ENCODE measurements around the gene PDE6A. TPM values are rescaled to one million over a fixed set of nuclear protein-coding genes. Genes with fewer than 3 reads are reported as not detected.

PDE6A gene
- total RNA-seq, 4 donors from 2014 or later: not detected

- TF ChIP-seq POLR2A (IDR thresholded peaks at IDR 0.05; ENCODE audit: low read depth) (no peak), POLR2AphosphoS5 (IDR thresholded peaks at IDR 0.05) (peak; percentile 82 to 88), EP300 (IDR thresholded peaks at IDR 0.05) (peak; percentile 96)
- TF ChIP-seq, protein P1, sequence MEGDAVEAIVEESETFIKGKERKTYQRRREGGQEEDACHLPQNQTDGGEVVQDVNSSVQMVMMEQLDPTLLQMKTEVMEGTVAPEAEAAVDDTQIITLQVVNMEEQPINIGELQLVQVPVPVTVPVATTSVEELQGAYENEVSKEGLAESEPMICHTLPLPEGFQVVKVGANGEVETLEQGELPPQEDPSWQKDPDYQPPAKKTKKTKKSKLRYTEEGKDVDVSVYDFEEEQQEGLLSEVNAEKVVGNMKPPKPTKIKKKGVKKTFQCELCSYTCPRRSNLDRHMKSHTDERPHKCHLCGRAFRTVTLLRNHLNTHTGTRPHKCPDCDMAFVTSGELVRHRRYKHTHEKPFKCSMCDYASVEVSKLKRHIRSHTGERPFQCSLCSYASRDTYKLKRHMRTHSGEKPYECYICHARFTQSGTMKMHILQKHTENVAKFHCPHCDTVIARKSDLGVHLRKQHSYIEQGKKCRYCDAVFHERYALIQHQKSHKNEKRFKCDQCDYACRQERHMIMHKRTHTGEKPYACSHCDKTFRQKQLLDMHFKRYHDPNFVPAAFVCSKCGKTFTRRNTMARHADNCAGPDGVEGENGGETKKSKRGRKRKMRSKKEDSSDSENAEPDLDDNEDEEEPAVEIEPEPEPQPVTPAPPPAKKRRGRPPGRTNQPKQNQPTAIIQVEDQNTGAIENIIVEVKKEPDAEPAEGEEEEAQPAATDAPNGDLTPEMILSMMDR (IDR thresholded peaks at IDR 0.05): peak in 1 of 3 experiments; percentile 4
- intact Hi-C loops (cut with DNase I): no loop called here
- H3K27ac ChIP-seq (replicated peaks in 1 of 4): peak overlapping the region; percentile 69 to 76 (median 74)
Measured at GRCh38 chr5:149857499-149857898, 87.1 kb downstream of the PDE6A start.

DNA sequence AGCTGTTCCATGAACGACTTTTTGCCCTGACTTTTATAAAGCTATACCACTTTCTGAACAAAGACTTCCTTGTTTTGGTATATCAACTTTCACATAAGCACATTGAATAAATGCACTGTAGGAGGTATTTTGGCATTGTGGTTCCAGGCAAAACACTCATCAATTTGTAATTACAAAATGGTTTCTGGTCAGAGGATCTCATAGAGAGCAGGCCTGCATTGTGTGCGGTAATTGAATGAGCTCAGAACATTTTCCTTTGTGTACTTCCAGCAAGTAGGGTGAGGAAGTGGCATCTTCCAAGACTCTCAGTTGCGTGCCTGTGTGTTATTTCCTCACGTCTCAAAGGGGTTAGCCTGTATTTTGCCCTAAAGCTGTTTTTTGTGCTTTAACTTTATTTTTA lies 89.2 kb downstream of the PDE6A start:
- intact Hi-C loops (cut with DNase I): no loop called here
- Histone ChIP-seq H3K27ac (replicated peaks in 1 of 4) (peak overlapping the region; percentile 4 to 47 (median 34)), H3K4me1 (peaks cover 25 to 30% (median 27%) of the 10 kb centered on the region in 4 donors), H3K9me3 (no peaks in the 10 kb centered on the region), H3K36me3 (peaks cover 0 to 12% (median 11%) of the 10 kb centered on the region in 4 donors), H3K4me3 (no peak overlapping the region), H3K27me3 (no peaks in the 10 kb centered on the region)
- DNase-seq (ENCODE audit: extremely low spot score): no peak
- WGBS: 68% methylated on average over 4 of the region's 4 CpGs
- TF ChIP-seq, protein P1 (IDR thresholded peaks at IDR 0.05): no peak
- TF ChIP-seq POLR2AphosphoS5 (IDR thresholded peaks at IDR 0.05) (no peak), EP300 (IDR thresholded peaks at IDR 0.05) (no peak), POLR2A (IDR thresholded peaks at IDR 0.05; ENCODE audit: low read depth) (no peak)

More at GRCh38 chr5:149857499-149857898, 87.1 kb downstream of the PDE6A start:
- peak; percentile 97 for DNase-seq (ENCODE audit: extremely low spot score)
- Histone ChIP-seq H3K27me3 (no peaks in the 10 kb centered on the region), H3K4me3 (no peak overlapping the region), H3K9me3 (no peaks in the 10 kb centered on the region), H3K4me1 (peaks cover 25 to 30% (median 27%) of the 10 kb centered on the region in 4 donors), H3K36me3 (no peaks in the 10 kb centered on the region)
- WGBS: 19% methylated on average over 3 of the region's 4 CpGs

DNA sequence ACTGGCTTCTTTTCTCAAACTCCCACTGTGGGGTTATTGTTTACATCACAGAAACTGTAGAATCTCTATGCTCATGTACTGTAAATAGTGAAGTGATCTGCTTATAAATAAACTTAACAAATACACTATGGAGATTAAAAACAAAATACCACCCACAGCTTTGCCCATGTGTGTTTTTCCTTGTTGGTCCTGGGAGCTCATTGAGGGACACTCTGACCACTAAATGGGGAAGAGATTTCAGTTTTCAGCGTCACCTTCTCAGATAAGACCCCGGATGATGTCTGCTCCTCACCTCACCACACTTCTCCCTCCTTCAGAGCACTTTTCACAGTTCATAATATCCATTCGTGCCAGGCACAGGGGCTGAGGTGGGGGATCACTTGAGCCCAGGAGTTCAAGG lies 89.7 kb downstream of the PDE6A start:
- TF ChIP-seq, protein P1 (IDR thresholded peaks at IDR 0.05): no peak
- TF ChIP-seq EP300 (IDR thresholded peaks at IDR 0.05) (no peak), POLR2AphosphoS5 (IDR thresholded peaks at IDR 0.05) (no peak), POLR2A (IDR thresholded peaks at IDR 0.05; ENCODE audit: low read depth) (no peak)
- Histone ChIP-seq H3K4me3 (no peak overlapping the region), H3K27me3 (no peaks in the 10 kb centered on the region), H3K4me1 (peaks cover 25 to 30% (median 27%) of the 10 kb centered on the region in 4 donors), H3K36me3 (peaks cover 0 to 17% (median 13%) of the 10 kb centered on the region in 4 donors), H3K27ac (replicated peaks in 1 of 4) (peak overlapping the region in 3 of 4 donors; percentile 4 to 47 (median 39)), H3K9me3 (no peaks in the 10 kb centered on the region)
- intact Hi-C loops (cut with DNase I): loop anchor here (5.0 kb wide), 1 partner anchor 188 kb away; no protein-coding TSS in a partner anchor
- WGBS: 79% methylated on average over 3 of the region's 3 CpGs
- no peak for DNase-seq (ENCODE audit: extremely low spot score)

GRCh38 chr5:149853701-149854100 lies 90.9 kb downstream of the PDE6A start:
- no peak overlapping the region for H3K4me3 ChIP-seq
- H3K36me3 ChIP-seq: peaks cover 0 to 29% (median 24%) of the 10 kb centered on the region in 4 donors
- H3K27me3 ChIP-seq: no peaks in the 10 kb centered on the region
- TF ChIP-seq, protein P1 (IDR thresholded peaks at IDR 0.05): no peak
- TF ChIP-seq POLR2A (IDR thresholded peaks at IDR 0.05; ENCODE audit: low read depth) (no peak), EP300 (IDR thresholded peaks at IDR 0.05) (no peak), POLR2AphosphoS5 (IDR thresholded peaks at IDR 0.05) (no peak)
- H3K27ac ChIP-seq (replicated peaks in 1 of 4): peak overlapping the region in 1 of 4 donors; percentile 22
- no peaks in the 10 kb centered on the region for H3K9me3 ChIP-seq
- 78% methylated on average over 2 of the region's 3 CpGs for WGBS
- intact Hi-C loops (cut with DNase I): loop anchor here (2.0 to 5.0 kb wide), 2 partner anchors 186 to 217 kb away; no protein-coding TSS in a partner anchor
- DNase-seq (ENCODE audit: extremely low spot score): no peak
- peaks cover 25 to 30% (median 27%) of the 10 kb centered on the region in 4 donors for H3K4me1 ChIP-seq
